SH-SY5Y (cell line): ENCODE measurements around the gene EYA2.

Experiments used
- GATA2 ChIP-seq: IDR thresholded peaks from 2 replicates; pipeline ENCODE4 v1.6.1; 2011; ENCODE audit warnings: mild to moderate bottlenecking, low read depth, low read length
- GATA3 ChIP-seq: IDR thresholded peaks from 2 replicates; pipeline ENCODE4 v1.6.1; 2011; ENCODE audit warnings: low read depth, mild to moderate bottlenecking, low read length, moderate library complexity

EYA2 gene

DNA sequence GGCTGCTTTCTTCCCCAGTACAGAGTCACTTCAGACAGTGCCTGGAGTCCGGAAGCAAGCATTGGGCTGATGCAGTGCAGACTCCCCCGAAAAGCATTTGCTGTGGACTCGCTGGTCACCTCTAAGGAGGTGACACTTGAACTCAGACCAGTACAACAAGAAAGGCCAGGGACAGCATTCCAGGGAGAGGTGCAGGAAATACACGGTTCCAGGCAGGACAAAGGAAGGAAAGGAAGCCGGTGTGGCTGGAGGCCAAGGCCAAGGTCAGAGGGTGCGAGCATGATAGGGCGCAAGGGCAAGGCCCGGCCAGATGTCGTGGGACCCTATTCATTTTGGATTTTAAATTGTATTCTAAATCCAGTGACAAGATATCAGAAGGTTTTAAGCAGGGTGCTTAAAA lies 300.9 kb downstream of the EYA2 start:
- TF ChIP-seq GATA3, result no peak
- TF ChIP-seq GATA2, result no peak

DNA sequence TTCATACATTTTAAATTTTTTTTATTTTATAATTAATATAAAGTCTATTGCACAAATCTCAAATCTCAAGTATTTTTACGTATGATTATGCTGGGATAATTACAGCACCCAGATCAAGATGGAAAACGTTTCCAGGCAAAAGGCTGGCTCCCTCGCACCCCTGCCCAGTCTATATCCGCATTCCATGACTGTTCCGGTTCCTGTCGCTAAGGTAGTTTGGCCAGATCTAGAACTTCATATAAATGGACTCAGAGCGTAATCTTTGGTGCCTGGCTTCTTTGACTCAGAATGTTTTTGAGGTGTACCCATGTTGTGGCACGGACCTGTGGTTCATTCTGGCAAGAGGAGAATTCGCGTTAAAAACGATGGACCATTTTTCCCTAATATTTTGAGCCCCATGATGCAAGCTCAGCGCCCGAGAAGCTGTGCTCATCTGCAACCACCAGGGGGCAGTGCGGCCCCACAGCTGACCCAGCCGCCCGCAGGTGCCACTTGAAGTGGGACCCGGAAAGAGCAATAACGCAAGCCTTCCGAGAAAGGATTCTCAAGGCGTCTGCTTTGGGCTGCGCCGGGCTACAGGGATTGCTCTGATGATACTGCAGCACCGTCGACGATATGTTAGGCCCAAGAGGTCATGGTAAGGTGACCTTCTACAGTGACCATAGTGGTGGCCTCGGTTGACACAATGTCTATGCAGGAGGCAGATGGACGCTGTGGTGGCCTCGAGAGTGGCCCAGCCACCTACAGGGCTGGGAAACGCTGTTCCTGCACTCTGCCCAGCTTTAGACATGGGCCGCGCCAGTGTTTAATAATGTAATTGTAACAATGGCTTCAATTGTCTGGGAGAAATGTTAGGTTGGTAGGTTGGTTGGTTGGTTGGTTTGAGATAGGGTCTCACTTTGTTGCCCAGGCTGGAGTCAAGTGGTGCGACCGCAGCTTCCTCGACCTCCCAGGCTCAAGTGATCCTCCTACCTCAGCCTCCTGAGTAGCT lies 301.7 kb downstream of the EYA2 start:
- TF ChIP-seq GATA3 (no peak), GATA2 (no peak)

DNA sequence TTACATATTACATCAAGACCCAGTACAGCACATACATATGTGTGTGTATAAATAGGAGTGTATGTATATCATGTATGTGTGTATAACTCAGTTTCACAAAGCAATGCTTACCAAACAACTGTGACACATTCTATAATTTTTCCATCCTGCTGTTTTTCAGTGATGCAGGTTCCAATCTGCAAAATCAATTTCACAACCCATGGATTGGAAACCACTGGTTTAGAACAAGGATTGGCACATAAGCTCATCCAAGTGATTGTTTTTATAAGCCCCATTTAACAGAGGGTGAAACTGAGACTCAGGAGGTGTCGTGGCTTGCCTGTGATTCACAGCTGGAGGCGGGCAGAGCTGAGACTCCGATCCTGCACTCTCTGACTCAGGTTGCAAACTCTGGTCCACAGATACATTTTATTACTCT lies 303.6 kb downstream of the EYA2 start:
- TF ChIP-seq GATA3, result no peak
- TF ChIP-seq GATA2, result no peak

DNA sequence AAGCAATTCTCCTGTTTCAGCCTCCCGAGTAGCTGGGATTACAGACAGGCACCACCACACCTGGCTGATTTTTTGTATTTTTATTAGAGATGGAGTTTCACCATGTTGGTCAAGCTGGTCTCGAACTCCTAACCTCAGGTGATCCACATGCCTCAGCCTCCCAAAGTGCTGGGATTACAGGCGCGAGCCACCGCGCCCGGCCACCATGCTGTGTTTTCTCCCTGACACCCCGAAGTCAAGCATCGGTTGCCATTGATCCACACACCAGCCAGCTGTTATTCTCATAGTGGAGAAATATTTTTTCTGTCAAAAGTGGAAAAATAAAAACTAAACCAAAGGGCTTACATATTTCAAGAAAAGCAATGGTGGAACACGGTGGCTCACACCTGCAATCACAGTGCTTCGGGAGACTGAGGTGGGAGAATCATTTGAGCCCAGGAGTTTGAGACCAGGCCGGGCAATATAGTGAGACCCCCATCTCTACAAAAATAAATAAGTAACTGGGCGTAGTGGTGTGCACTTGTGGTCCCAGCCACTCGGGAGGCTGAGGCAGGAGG lies 304.4 kb downstream of the EYA2 start:
- TF ChIP-seq GATA3 (no peak), GATA2 (no peak)

DNA sequence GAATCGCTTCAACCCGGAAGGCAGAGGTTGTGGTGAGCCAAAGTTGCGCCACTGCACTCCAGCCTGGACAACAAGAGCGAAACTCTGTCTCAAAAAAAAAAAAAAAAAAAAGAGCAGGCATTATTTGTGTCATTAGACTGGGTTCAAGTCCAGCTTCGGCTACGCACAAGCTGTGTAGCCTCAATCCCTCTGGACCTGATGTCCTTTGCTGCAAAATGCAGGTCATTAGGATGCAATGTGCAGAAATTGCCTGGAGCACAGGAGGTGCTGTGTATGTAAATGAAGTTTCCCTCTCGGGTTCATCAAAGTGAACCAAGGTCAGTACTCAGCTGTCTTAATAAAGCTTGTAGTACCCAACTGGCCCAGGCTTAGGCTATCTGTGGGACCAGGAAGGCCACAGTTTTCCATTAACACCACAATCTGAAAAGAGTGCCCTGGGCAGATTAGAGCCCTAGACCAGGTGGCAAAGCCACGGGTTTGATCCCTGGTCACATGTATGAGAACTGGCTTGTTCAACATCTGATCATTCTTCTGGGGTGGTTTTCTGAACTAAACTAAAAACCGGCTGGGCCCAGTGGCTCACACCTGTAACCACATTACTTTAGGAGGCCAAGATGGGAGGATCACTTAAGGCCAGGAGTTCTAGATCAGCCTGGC lies 306.6 kb downstream of the EYA2 start:
- no peak for TF ChIP-seq GATA2
- no peak for TF ChIP-seq GATA3

DNA sequence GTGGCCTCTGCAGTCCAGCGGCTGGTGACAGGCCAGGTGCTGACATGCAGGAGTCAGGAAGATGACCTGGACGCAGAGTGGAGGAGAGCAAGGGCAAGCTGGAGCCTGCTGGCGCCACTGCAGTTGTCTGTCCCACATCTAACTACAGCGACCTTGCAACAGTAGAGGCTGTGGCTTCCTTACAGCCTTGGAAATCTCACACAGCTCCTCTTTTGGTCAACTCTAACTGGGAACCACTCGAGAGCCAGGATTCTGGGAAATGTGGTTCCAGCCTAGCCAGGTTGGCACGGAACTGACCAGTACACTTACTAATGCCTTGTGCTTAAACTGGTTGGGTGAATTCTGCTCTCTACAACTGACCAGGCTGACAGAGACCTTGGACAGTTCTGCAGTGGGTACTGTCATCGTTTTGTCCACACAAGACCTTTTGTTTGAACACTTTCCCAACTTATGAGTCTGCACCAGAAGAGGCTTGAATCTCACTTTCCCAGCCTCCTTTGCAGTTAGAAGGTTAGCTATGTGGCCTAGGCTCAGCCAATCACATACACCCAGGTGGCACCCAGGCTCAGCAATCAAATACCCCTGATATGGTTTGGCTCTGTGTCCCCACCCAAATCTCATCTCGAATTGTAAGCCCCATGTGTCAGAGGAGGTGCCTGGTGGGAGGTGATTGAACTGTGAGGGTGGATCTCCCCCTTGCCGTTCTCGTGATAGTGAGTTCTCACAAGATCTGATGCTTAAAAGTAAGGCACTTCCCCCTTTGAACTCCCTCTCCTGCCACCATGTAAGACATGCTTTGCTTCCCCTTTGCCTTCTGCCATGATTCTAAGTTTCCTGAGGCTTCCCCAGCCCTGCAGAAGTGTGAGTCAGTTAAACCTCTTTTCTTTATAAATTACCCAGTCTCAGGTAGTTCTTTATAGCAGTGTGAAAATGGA lies 308.4 kb downstream of the EYA2 start:
- TF ChIP-seq GATA2, result no peak
- no peak for TF ChIP-seq GATA3

DNA sequence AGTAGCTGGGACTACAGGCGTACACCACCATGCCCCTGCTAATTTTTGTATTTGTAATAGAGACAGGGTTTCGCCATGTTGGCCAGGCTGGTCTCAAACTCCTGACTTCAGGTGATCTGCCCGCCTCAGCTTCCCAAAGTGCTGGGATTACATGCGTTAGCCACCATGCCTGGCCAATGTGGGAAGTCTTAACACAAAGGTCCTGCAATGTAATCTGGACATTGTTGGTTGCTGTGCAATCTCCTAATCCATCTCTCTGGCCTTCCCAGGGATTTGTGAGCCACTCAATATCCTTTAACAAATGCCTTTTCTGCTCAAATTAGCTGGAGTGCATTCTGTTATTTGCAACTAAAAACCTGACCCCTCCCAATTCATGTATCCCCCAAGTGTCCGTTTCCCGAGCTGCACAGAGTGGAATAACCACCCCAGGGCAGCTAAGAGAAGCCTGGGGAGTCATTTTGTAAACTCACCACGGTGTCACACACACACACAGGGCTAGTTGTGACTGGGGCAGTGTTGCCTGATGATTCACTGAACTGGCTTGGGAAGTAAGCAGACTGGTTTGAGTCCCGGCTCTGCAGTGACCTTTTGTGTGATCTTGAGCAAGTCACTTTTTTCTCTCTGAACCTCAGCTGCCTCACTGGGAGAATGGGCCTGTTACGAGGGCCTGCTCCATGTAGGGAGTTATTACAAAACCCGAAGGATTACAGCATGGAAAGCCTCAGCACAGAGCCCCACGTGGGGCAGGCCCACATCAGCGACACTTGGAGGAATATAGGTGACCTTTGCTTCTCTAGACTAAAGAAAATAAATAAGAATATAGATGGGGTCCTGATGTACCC lies 309.6 kb downstream of the EYA2 start:
- TF ChIP-seq GATA3 (no peak), GATA2 (no peak)

DNA sequence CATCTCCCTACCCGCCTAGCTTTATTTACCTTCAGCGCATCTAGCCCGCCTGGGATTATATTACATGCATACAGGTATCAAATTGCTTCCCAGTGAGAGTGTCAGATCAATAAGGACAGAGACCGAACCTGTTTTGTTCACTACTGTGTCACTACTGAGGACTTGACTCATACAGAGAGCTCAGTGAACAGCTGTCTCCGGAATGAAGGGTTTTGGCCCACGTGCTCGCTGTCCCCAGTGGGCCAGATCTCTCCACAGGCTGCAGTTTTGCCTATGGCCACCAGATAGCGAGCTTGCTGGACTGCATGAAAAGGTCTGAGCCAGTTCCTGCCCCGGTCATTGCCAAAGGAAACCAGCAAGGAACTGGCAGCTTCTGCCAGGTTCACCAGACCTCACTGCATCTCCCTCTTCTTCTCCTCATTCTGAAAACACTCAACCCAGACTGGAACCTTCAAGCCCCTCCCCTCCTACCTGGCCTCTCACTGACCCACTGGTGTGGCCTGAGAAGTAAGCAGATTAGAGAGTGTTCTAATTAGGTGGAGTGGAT lies 311.0 kb downstream of the EYA2 start:
- no peak for TF ChIP-seq GATA2
- no peak for TF ChIP-seq GATA3

DNA sequence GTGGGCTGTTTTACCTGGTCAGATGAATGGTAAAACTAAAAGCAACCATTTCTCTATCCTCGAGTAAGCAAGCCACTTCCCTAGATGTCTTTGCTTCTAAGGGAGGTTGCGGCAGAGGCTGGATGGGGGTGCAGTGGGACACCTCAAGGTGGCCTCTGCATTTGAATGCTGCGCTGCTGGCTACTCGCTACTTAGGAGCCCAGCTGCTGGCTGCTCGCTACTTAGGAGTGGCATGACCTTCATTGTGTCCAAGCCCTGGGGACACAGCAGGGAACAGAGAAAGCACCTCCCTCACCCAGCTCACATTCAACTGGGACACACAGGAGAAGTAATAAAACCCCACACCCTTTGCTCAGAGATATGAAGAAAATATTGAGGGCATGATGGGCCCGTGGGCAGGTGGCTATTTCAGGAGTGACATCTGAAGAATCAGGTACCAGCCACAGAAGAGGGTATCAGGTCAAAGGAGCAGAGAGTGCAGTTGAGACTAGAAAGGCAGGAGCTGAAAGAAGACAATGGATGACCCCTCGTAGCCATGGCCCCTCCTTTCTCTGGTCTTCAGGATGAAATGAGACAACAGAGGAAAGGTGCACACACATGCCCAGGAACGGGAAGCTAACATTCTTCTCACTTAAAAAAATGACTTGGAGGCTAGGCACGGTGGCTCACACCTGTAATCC lies 312.5 kb downstream of the EYA2 start:
- TF ChIP-seq GATA2 (no peak), GATA3 (no peak)

DNA sequence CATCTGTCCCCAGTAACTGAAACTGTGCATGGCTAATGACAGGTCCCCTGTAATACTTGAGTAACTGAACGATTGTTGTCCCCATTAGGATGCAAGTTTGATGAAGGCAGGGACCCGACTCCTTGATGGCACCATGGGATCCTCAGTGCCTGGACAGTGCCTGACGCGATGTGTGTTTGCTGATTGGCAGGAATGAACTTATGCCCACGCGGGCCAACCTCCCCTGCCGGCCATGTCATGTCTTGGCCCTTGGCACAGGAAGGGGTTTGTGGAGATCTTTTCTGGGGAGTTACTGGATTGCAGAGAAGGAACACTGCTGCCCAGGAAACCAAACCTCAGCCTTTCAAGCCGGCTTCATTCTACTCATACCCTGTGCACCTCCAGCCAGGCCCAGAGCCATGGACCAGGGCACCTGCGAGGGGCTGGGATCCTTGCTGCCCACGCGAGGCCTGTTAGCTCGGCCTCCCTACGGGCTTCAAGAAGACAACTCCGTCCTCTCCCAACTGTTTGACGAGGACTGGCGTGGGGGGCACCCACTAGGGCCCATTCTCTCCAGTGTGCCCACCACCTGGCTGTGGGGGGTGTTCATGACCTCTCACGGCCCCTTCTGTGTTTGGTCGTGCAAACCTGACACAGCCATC lies 314.0 kb downstream of the EYA2 start:
- TF ChIP-seq GATA2 (no peak), GATA3 (no peak)

DNA sequence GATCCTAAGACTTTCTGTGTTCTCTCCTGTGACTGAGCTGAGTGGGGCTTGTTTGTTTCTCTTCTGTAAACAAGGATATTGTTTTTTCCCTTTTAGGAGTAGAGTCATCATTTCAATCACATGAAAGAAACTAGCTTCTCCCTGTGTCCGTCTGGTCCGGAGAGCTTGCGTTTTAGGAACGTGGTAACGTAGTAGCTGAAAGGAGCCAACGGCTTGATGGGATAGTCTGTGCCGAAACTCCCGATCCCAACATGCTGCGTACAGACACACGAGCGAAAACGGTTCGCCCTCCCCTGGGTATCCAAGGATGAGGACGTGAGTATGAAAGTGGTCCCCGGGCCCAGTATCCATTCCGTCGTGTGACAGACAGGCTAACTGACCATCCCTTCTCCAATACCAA lies 315.3 kb downstream of the EYA2 start:
- TF ChIP-seq GATA3, result no peak
- TF ChIP-seq GATA2, result no peak

DNA sequence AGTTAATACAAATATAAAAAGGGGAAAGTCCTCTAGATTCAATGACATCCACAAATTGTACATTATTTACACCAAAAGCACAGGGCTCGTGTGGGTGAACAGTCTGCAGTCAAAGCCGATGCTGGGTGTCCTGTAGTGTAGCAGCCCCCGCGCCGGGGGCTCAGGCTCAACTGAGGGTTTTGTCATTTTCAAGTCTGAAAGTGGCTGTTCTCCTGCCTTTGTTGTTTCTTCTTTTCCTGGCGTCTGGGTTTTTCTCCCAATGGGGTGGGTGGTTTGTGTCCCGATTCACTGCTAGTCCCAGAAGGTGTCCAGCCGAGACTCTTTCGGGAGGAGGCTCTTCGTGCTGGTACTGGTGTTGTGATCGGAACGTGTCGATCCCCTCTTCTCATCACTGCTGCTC lies 315.8 kb downstream of the EYA2 start:
- TF ChIP-seq GATA2 (no peak), GATA3 (no peak)
